ENCODE results near the gene PPFIBP2. TPM values are rescaled to one million over a fixed set of nuclear protein-coding genes. Genes with fewer than 3 reads are reported as not detected.

Gene PPFIBP2
- total and polyA plus RNA-seq, 12 donors = 6.4 to 40.7 (median 21.4) TPM

- no peak for TF ChIP-seq CTCF (IDR thresholded peaks at IDR 0.05)
- Histone ChIP-seq H3K4me3 (peak within 1 kb of the TSS; percentile 26 to 64 (median 61)), H3K4me1 (peaks cover 4 to 22% (median 12%) of the 10 kb centered on the region in 9 donors), H3K9me3 (no peaks in the 10 kb centered on the region), H3K27ac (peak within 1 kb of the TSS in 8 of 10 donors; percentile 30 to 79 (median 61)), H3K36me3 (no peaks in the 10 kb centered on the region), H3K27me3 (peaks cover 0 to 50% (median 33%) of the 10 kb centered on the region in 7 donors)
- WGBS, 2 donors = 10 to 12% methylated on average over 40 of the region's 40 CpGs
- intact Hi-C loops (cut with DNase I) = loop anchor here in 1 of 10 donors (10.0 kb wide), 1 partner anchor 318 kb away; no protein-coding TSS in a partner anchor
- DNase-seq (peak; percentile 74 to 75), ATAC-seq (peak; percentile 73 to 93 (median 90))
These were observed 159.3 kb downstream of the PPFIBP2 start, which contains the start of gene CYB5R2 for GRCh38 chr11:7672960-7673723. TSS of gene CYB5R2 (minus strand) at chr11:7673500. CDS start at chr11:7672825, 675 bp downstream.

GRCh38 chr11:7673724-7674434, 160.1 kb downstream of the PPFIBP2 start:
- Histone ChIP-seq H3K27ac (peak overlapping the region in 8 of 10 donors; percentile 30 to 79 (median 61)), H3K4me3 (peak overlapping the region; percentile 26 to 64 (median 61)), H3K9me3 (no peaks in the 10 kb centered on the region), H3K27me3 (peaks cover 0 to 50% (median 33%) of the 10 kb centered on the region in 7 donors), H3K36me3 (no peaks in the 10 kb centered on the region), H3K4me1 (peaks cover 4 to 22% (median 12%) of the 10 kb centered on the region in 9 donors)
- ATAC-seq (peak; percentile 44 to 67 (median 56)), DNase-seq (peak in 1 of 2 donors; percentile 33)
- 2 to 3% methylated on average over 72 of the region's 72 CpGs for WGBS, 2 donors
- intact Hi-C loops (cut with DNase I) = loop anchor here in 1 of 10 donors (10.0 kb wide), 1 partner anchor 319 kb away; no protein-coding TSS in a partner anchor
- TF ChIP-seq CTCF (IDR thresholded peaks at IDR 0.05) = no peak

- peaks cover 0 to 5% (median 0%) of the 10 kb centered on the region in 11 donors for H3K9me3 ChIP-seq
- TF ChIP-seq CTCF (IDR thresholded peaks at IDR 0.05) = no peak
- H3K27me3 ChIP-seq = peaks cover 0 to 49% (median 37%) of the 10 kb centered on the region in 7 donors
- H3K4me3 ChIP-seq = no peak overlapping the region
- no peaks in the 10 kb centered on the region for H3K36me3 ChIP-seq
- peaks cover 4 to 22% (median 12%) of the 10 kb centered on the region in 9 donors for H3K4me1 ChIP-seq
- intact Hi-C loops (cut with DNase I) = loop anchor here in 1 of 10 donors (10.0 kb wide), 1 partner anchor 321 kb away; no protein-coding TSS in a partner anchor
- DNase-seq = no peak
- ATAC-seq = no peak
- no peak overlapping the region for H3K27ac ChIP-seq
- 84 to 93% methylated on average over 3 of the region's 3 CpGs for WGBS, 2 donors
These were observed 161.8 kb downstream of the PPFIBP2 start for GRCh38 chr11:7675631-7676030.

- H3K4me3 ChIP-seq = no peak overlapping the region
- H3K27ac ChIP-seq = no peak overlapping the region
- no peak for DNase-seq
- TF ChIP-seq CTCF (IDR thresholded peaks at IDR 0.05) = no peak
- H3K9me3 ChIP-seq = peaks cover 0 to 5% (median 0%) of the 10 kb centered on the region in 11 donors
- H3K27me3 ChIP-seq = peaks cover 0 to 43% (median 36%) of the 10 kb centered on the region in 7 donors
- no peak for ATAC-seq
- intact Hi-C loops (cut with DNase I) = loop anchor here in 1 of 10 donors (10.0 kb wide), 1 partner anchor 322 kb away; no protein-coding TSS in a partner anchor
- H3K36me3 ChIP-seq = no peaks in the 10 kb centered on the region
- H3K4me1 ChIP-seq = peaks cover 4 to 22% (median 12%) of the 10 kb centered on the region in 9 donors
- WGBS, 2 donors = 79 to 85% methylated on average over 5 of the region's 5 CpGs
These were observed 163.3 kb downstream of the PPFIBP2 start for GRCh38 chr11:7677071-7677470.

All from heart right ventricle (tissue), 16 donors.